ENCODE measurements around the gene MORC1.

- TF ChIP-seq CTCF (IDR thresholded peaks at IDR 0.05) (no peak), POLR2A (IDR thresholded peaks at IDR 0.05) (no peak)
Observed at GRCh38 chr3:109093561-109093960, 24.4 kb downstream of the MORC1 start.
